WTC11 (cell line): ENCODE measurements around the gene CMBL. TPM values are rescaled to one million over a fixed set of nuclear protein-coding genes. Genes with fewer than 3 reads are reported as not detected.
"Not testable (repeated sequence)": the region's sequence is repeated elsewhere in the genome, so short reads cannot be mapped to it uniquely, and the experiment has no call there.

Experiments
- ATAC-seq: fragments of 200-7000 bp; cut with Tn5 transposase; 2 replicates; pipeline ENCODE4 v1.10.0; 2021; ENCODE audit warnings: mild to moderate bottlenecking, moderate library complexity
- CTCF ChIA-PET: fragments of 300-600 bp; sonication (Branson Sonifier 250); formaldehyde crosslinking; loops from one replicate; lab custom pipeline; 2021; ENCODE audit warnings: antibody characterized with exemption; lab: Charles Lee
- POLR2A ChIA-PET: fragments of 350-600 bp; sonication (Branson Sonifier 250); formaldehyde crosslinking; loops from one replicate; lab custom pipeline; 2021; ENCODE audit warnings: antibody characterized with exemption; lab: Charles Lee
- DNase-seq: peaks from one replicate; pipeline ENCODE4 v3.0.0; 2021; ENCODE audit warnings: low spot score
- H3K27ac Mint-ChIP-seq: 2 replicates; pipeline ENCODE4 v1.8.0; 2021; ENCODE audit warnings: mixed read lengths
- H3K27me3 Mint-ChIP-seq: 2 replicates; pipeline ENCODE4 v1.8.0; 2021; ENCODE audit warnings: low read depth, mild to moderate bottlenecking, moderate library complexity, mixed read lengths
- H3K36me3 Mint-ChIP-seq: 2 replicates; pipeline ENCODE4 v1.8.0; 2021; ENCODE audit warnings: mixed read lengths
- H3K4me1 Mint-ChIP-seq: 2 replicates; pipeline ENCODE4 v1.8.0; 2022; ENCODE audit warnings: mixed read lengths
- H3K4me3 Mint-ChIP-seq: 2 replicates; pipeline ENCODE4 v1.8.0; 2021; ENCODE audit warnings: mild to moderate bottlenecking, moderate library complexity, mixed read lengths
- H3K9me3 Mint-ChIP-seq: 2 replicates; pipeline ENCODE4 v1.8.0; 2021; ENCODE audit warnings: mixed read lengths
- ATF6 ChIP-seq: sonication (generic); formaldehyde crosslinking; IDR thresholded peaks from 2 replicates; pipeline ENCODE4 v1.8.1; 2023; ENCODE audit warnings: mild to moderate bottlenecking, missing genetic modification reagents
- E2F4 ChIP-seq: sonication (generic); formaldehyde crosslinking; IDR thresholded peaks from 2 replicates; pipeline ENCODE4 v1.8.1; 2022; ENCODE audit warnings: low read depth, mild to moderate bottlenecking, moderate library complexity, missing genetic modification reagents, borderline replicate concordance
- ELF4 ChIP-seq: sonication (generic); formaldehyde crosslinking; IDR thresholded peaks from 2 replicates; pipeline ENCODE4 v1.8.1; 2022; ENCODE audit warnings: low read depth, mild to moderate bottlenecking, moderate library complexity, missing genetic modification reagents
- ESRRA ChIP-seq: sonication (generic); formaldehyde crosslinking; IDR thresholded peaks from 2 replicates; pipeline ENCODE4 v1.8.1; 2022; ENCODE audit warnings: mild to moderate bottlenecking, missing genetic modification reagents, borderline replicate concordance
- ETV6 ChIP-seq: sonication (generic); formaldehyde crosslinking; IDR thresholded peaks from 2 replicates; pipeline ENCODE4 v1.8.1; 2022; ENCODE audit warnings: mild to moderate bottlenecking, missing genetic modification reagents
- FOXK1 ChIP-seq: sonication (generic); formaldehyde crosslinking; IDR thresholded peaks from 2 replicates; pipeline ENCODE4 v1.8.0; 2022; ENCODE audit warnings: mild to moderate bottlenecking, moderate library complexity, missing genetic modification reagents
- HMGA2 ChIP-seq: fragments of 250-450 bp; sonication (Bioruptor Pico); IDR thresholded peaks from 2 replicates; pipeline ENCODE4 v1.4.0; 2021; ENCODE audit warnings: mild to moderate bottlenecking, moderate library complexity
- JAZF1 ChIP-seq: fragments of 250-450 bp; sonication (Bioruptor Pico); IDR thresholded peaks from 2 replicates; pipeline ENCODE4 v1.9.0; 2021; ENCODE audit warnings: moderate library complexity, mild to moderate bottlenecking, inconsistent platforms
- JUN ChIP-seq: sonication (generic); formaldehyde crosslinking; IDR thresholded peaks from 2 replicates; pipeline ENCODE4 v1.8.0; 2023; ENCODE audit warnings: mild to moderate bottlenecking, missing genetic modification reagents
- PRRX2 ChIP-seq: fragments of 250-450 bp; sonication (Bioruptor Pico); IDR thresholded peaks from 2 replicates; pipeline ENCODE4 v1.8.0; 2021; ENCODE audit warnings: mild to moderate bottlenecking
- TEAD1 ChIP-seq: sonication (generic); formaldehyde crosslinking; IDR thresholded peaks from 2 replicates; pipeline ENCODE4 v1.8.0; 2022; ENCODE audit warnings: mild to moderate bottlenecking, missing genetic modification reagents
- USF2 ChIP-seq: sonication (generic); formaldehyde crosslinking; IDR thresholded peaks from 2 replicates; pipeline ENCODE4 v1.8.1; 2023; ENCODE audit warnings: mild to moderate bottlenecking, missing genetic modification reagents, moderate library complexity
- ZNF138 ChIP-seq: sonication (generic); formaldehyde crosslinking; conservative IDR thresholded peaks from 2 replicates; pipeline ENCODE4 v1.8.1; 2022; ENCODE audit warnings: mild to moderate bottlenecking, moderate library complexity, missing genetic modification reagents
- ZNF317 ChIP-seq: sonication (generic); formaldehyde crosslinking; IDR thresholded peaks from 2 replicates; pipeline ENCODE4 v1.8.1; 2023; ENCODE audit warnings: low read depth, mild to moderate bottlenecking, moderate library complexity, missing genetic modification reagents, borderline replicate concordance
- ZNF423 ChIP-seq: fragments of 250-450 bp; sonication (Bioruptor Pico); IDR thresholded peaks from 2 replicates; pipeline ENCODE4 v2.1.2; 2022; ENCODE audit warnings: mild to moderate bottlenecking, moderate library complexity
- total RNA-seq: library from RNA; stranded (reverse); gene quantifications from 3 replicates; pipeline ENCODE4 v1.2.3, GENCODE V29; 2021
- TF ChIP-seq, protein P1 (sequence below): fragments of 250-450 bp; sonication (Bioruptor Pico); IDR thresholded peaks from 2 replicates; pipeline ENCODE4 v2.1.2; 2022; ENCODE audit warnings: mild to moderate bottlenecking, moderate library complexity
- TF ChIP-seq, protein P2 (sequence below): sonication (generic); formaldehyde crosslinking; IDR thresholded peaks from 2 replicates; pipeline ENCODE4 v1.8.0; 2022; ENCODE audit warnings: missing genetic modification reagents
- TF ChIP-seq, protein P3 (sequence below): sonication (generic); formaldehyde crosslinking; IDR thresholded peaks from 2 replicates; pipeline ENCODE4 v1.8.0; 2022; ENCODE audit warnings: mild to moderate bottlenecking, missing genetic modification reagents

The CMBL gene
- total RNA-seq, 1 experiment from 2014 or later = 34.0 TPM

GRCh38 chr5:10348258-10348657 lies 40.6 kb upstream of the CMBL start:
- CTCF ChIA-PET = interaction anchor here (1.5 kb wide), 1 partner anchor 64 kb away, joined by 6 read pairs; no protein-coding TSS in a partner anchor
- Mint-ChIP-seq H3K36me3 (no peaks in the 10 kb centered on the region), H3K27ac (no peak overlapping the region)
- no peak for TF ChIP-seq ZNF317 (CRISPR knock-in tag)
- TF ChIP-seq ESRRA (CRISPR knock-in tag) = no peak
- TF ChIP-seq ATF6 (CRISPR knock-in tag) = no peak
- TF ChIP-seq TEAD1 (CRISPR knock-in tag) = no peak
- TF ChIP-seq ZNF138 (CRISPR knock-in tag) = no peak
- no peak for TF ChIP-seq USF2
- no peak for TF ChIP-seq ELF4 (CRISPR knock-in tag)
- TF ChIP-seq, protein P1, sequence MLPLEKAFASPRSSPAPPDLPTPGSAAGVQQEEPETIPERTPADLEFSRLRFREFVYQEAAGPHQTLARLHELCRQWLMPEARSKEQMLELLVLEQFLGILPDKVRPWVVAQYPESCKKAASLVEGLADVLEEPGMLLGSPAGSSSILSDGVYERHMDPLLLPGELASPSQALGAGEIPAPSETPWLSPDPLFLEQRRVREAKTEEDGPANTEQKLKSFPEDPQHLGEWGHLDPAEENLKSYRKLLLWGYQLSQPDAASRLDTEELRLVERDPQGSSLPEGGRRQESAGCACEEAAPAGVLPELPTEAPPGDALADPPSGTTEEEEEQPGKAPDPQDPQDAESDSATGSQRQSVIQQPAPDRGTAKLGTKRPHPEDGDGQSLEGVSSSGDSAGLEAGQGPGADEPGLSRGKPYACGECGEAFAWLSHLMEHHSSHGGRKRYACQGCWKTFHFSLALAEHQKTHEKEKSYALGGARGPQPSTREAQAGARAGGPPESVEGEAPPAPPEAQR = no peak
- TF ChIP-seq, all 79 proteins: peak for 0
- Mint-ChIP-seq H3K4me3 (no peak overlapping the region), H3K4me1 (peaks cover 15% of the 10 kb centered on the region), H3K9me3 (no peaks in the 10 kb centered on the region), H3K27me3 (peaks cover 14% of the 10 kb centered on the region)
- POLR2A ChIA-PET = no interaction called here
- DNase-seq = no peak
- no peak for ATAC-seq

GRCh38 chr5:10344461-10345106 lies 36.9 kb upstream of the CMBL start:
- POLR2A ChIA-PET, H3K27me3 Mint-ChIP-seq, ATAC-seq: not testable (repeated sequence)

DNA sequence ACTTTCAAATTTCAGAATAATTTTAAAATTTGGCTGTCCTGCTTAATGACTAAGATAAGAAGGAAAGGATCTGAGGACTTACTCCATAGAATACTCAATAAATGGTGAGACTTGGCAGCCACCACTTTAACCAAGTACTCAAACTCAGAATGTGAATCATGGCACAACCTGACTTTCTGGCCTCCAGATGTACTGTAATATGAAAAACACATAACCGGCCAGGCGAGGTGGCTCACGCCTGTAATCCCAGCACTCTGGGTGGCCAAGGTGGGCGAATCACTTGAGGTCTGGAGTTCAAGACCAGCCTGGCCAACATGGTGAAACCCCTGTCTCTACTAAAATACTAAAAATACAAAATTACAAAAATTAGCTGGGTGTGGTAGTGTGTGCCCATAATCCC lies 35.8 kb upstream of the CMBL start:
- H3K27me3 Mint-ChIP-seq = no peaks in the 10 kb centered on the region
- POLR2A ChIA-PET = no interaction called here
- no peak overlapping the region for H3K27ac Mint-ChIP-seq
- H3K4me3 Mint-ChIP-seq = no peak overlapping the region
- H3K9me3 Mint-ChIP-seq = 0 out of 2 replicates have a peak, but pooled peaks cover 2% of the 10 kb centered on the region
- TF ChIP-seq HMGA2 (no peak), ZNF423 (no peak), ETV6 (CRISPR knock-in tag) (no peak), ATF6 (CRISPR knock-in tag) (no peak), JUN (CRISPR knock-in tag) (no peak), FOXK1 (CRISPR knock-in tag) (no peak), PRRX2 (no peak), TEAD1 (CRISPR knock-in tag) (no peak), JAZF1 (CRISPR knock-in tag) (no peak), E2F4 (CRISPR knock-in tag) (no peak)
- TF ChIP-seq, protein P2, sequence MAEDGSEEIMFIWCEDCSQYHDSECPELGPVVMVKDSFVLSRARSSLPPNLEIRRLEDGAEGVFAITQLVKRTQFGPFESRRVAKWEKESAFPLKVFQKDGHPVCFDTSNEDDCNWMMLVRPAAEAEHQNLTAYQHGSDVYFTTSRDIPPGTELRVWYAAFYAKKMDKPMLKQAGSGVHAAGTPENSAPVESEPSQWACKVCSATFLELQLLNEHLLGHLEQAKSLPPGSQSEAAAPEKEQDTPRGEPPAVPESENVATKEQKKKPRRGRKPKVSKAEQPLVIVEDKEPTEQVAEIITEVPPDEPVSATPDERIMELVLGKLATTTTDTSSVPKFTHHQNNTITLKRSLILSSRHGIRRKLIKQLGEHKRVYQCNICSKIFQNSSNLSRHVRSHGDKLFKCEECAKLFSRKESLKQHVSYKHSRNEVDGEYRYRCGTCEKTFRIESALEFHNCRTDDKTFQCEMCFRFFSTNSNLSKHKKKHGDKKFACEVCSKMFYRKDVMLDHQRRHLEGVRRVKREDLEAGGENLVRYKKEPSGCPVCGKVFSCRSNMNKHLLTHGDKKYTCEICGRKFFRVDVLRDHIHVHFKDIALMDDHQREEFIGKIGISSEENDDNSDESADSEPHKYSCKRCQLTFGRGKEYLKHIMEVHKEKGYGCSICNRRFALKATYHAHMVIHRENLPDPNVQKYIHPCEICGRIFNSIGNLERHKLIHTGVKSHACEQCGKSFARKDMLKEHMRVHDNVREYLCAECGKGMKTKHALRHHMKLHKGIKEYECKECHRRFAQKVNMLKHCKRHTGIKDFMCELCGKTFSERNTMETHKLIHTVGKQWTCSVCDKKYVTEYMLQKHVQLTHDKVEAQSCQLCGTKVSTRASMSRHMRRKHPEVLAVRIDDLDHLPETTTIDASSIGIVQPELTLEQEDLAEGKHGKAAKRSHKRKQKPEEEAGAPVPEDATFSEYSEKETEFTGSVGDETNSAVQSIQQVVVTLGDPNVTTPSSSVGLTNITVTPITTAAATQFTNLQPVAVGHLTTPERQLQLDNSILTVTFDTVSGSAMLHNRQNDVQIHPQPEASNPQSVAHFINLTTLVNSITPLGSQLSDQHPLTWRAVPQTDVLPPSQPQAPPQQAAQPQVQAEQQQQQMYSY = no peak
- TF ChIP-seq, protein P3, sequence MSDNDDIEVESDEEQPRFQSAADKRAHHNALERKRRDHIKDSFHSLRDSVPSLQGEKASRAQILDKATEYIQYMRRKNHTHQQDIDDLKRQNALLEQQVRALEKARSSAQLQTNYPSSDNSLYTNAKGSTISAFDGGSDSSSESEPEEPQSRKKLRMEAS (CRISPR knock-in tag) = no peak
- CTCF ChIA-PET = no interaction called here
- no peak for ATAC-seq
- H3K36me3 Mint-ChIP-seq = no peaks in the 10 kb centered on the region
- no peak for DNase-seq
- peaks cover 14% of the 10 kb centered on the region for H3K4me1 Mint-ChIP-seq

More at GRCh38 chr5:10344461-10345106, 36.9 kb upstream of the CMBL start:
- H3K9me3 Mint-ChIP-seq, DNase-seq, H3K4me1 Mint-ChIP-seq, H3K27ac Mint-ChIP-seq, H3K4me3 Mint-ChIP-seq, H3K36me3 Mint-ChIP-seq: not testable (repeated sequence)
- CTCF ChIA-PET = interaction anchor here (1.0 kb wide), 1 partner anchor 61 kb away, joined by 3 read pairs; no protein-coding TSS in a partner anchor
